ENCODE measurements around the gene LYRM1. TPM values are rescaled to one million over a fixed set of nuclear protein-coding genes. Genes with fewer than 3 reads are reported as not detected.

LYRM1 gene
- total and polyA plus RNA-seq, 2 experiments from 2014 or later = 18.7 to 24.8 TPM

DNA sequence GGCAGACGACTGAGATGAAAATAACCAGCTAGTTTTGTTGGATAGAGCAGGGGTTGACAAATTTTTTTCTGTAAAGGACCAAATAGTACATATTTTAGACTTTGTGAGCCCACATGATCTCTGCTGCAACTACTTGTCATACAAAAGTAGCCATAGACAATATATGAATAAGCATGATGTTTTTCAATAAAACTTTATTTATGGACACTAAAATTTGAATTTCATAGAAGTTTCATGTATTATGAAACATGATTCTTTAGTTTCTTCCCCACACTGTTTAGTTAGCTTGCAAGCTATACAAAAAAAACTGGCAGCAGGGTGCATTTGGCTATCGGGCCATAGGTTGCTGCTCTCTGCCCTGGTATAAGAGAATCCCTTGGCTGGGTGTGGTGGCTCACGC is 56.6 kb downstream of the LYRM1 start:
- Histone ChIP-seq H3K79me2 (replicated peaks; ENCODE audit: insufficient read depth) (no peaks in the 10 kb centered on the region), H3K4me3 (no peak overlapping the region), H4K20me1 (replicated peaks; ENCODE audit: insufficient read depth) (no peaks in the 10 kb centered on the region), H3K36me3 (ENCODE audit: insufficient read depth) (no peaks in the 10 kb centered on the region), H3K4me1 (ENCODE audit: insufficient read depth) (no peaks in the 10 kb centered on the region; the same call in 1 of the 2 replicates), H3F3A (replicated peaks; ENCODE audit: low read depth) (no peaks in the 10 kb centered on the region), H2AFZ (peak overlapping the region; percentile 47; the same call in 1 of the 2 replicates), H3K4me2 (no peak overlapping the region), H3K27ac (ENCODE audit: low read depth) (no peak overlapping the region), H3K27me3 (ENCODE audit: insufficient read depth) (no peaks in the 10 kb centered on the region), H3K9me2 (ENCODE audit: insufficient read depth) (no peaks in the 10 kb centered on the region)
- DNase-seq (ENCODE audit: low spot score) (no peak), ATAC-seq (no peak)
- Mint-ChIP-seq H3K9me3 (no peaks in the 10 kb centered on the region; the same call in 2 of the 3 replicates), H3K36me3 (ENCODE audit: low read depth) (no peaks in the 10 kb centered on the region), H3K27me3 (ENCODE audit: insufficient read depth, low read depth, poor library complexity) (peaks cover 2% of the 10 kb centered on the region), H3K27ac (no peak overlapping the region), H3K4me3 (no peak overlapping the region), H3K4me1 (peaks cover 3% of the 10 kb centered on the region; the same call in 2 of the 3 replicates)
- no peak for TF ChIP-seq EZH2 (IDR thresholded peaks at IDR 0.05; ENCODE audit: low read depth, unreplicated experiment)
- no peak for TF ChIP-seq JUNB (IDR thresholded peaks at IDR 0.05; ENCODE audit: unreplicated experiment)
- TF ChIP-seq ZNF331 (CRISPR knock-in tag; IDR thresholded peaks at IDR 0.05; ENCODE audit: low read depth) = no peak
- TF ChIP-seq STAT1 (IDR thresholded peaks at IDR 0.05; ENCODE audit: unreplicated experiment) = no peak
- TF ChIP-seq POLR2AphosphoS5 (IDR thresholded peaks at IDR 0.05; ENCODE audit: low read depth) = no peak
- no peak for TF ChIP-seq CTCF (conservative IDR thresholded peaks at IDR 0.05; ENCODE audit: low read depth in 2 of 2)
- no peak for TF ChIP-seq ZNF114 (CRISPR knock-in tag; IDR thresholded peaks at IDR 0.05)

- H3K27ac Mint-ChIP-seq = no peak overlapping the region
- no peak for ATAC-seq
- TF ChIP-seq ZNF331 (CRISPR knock-in tag; IDR thresholded peaks at IDR 0.05; ENCODE audit: low read depth) (no peak), EZH2 (IDR thresholded peaks at IDR 0.05; ENCODE audit: low read depth, unreplicated experiment) (no peak), EZH2phosphoT487 (IDR thresholded peaks at IDR 0.05; ENCODE audit: unreplicated experiment) (no peak), CREB1 (CRISPR knock-in tag; IDR thresholded peaks at IDR 0.05; ENCODE audit: low read depth) (no peak), POLR2AphosphoS5 (IDR thresholded peaks at IDR 0.05; ENCODE audit: low read depth) (no peak), STAT1 (IDR thresholded peaks at IDR 0.05; ENCODE audit: unreplicated experiment) (no peak), CTCF (conservative IDR thresholded peaks at IDR 0.05; ENCODE audit: low read depth in 2 of 2) (no peak), ZNF114 (CRISPR knock-in tag; IDR thresholded peaks at IDR 0.05) (no peak), JUNB (IDR thresholded peaks at IDR 0.05; ENCODE audit: unreplicated experiment) (no peak)
- TF ChIP-seq, protein P1, sequence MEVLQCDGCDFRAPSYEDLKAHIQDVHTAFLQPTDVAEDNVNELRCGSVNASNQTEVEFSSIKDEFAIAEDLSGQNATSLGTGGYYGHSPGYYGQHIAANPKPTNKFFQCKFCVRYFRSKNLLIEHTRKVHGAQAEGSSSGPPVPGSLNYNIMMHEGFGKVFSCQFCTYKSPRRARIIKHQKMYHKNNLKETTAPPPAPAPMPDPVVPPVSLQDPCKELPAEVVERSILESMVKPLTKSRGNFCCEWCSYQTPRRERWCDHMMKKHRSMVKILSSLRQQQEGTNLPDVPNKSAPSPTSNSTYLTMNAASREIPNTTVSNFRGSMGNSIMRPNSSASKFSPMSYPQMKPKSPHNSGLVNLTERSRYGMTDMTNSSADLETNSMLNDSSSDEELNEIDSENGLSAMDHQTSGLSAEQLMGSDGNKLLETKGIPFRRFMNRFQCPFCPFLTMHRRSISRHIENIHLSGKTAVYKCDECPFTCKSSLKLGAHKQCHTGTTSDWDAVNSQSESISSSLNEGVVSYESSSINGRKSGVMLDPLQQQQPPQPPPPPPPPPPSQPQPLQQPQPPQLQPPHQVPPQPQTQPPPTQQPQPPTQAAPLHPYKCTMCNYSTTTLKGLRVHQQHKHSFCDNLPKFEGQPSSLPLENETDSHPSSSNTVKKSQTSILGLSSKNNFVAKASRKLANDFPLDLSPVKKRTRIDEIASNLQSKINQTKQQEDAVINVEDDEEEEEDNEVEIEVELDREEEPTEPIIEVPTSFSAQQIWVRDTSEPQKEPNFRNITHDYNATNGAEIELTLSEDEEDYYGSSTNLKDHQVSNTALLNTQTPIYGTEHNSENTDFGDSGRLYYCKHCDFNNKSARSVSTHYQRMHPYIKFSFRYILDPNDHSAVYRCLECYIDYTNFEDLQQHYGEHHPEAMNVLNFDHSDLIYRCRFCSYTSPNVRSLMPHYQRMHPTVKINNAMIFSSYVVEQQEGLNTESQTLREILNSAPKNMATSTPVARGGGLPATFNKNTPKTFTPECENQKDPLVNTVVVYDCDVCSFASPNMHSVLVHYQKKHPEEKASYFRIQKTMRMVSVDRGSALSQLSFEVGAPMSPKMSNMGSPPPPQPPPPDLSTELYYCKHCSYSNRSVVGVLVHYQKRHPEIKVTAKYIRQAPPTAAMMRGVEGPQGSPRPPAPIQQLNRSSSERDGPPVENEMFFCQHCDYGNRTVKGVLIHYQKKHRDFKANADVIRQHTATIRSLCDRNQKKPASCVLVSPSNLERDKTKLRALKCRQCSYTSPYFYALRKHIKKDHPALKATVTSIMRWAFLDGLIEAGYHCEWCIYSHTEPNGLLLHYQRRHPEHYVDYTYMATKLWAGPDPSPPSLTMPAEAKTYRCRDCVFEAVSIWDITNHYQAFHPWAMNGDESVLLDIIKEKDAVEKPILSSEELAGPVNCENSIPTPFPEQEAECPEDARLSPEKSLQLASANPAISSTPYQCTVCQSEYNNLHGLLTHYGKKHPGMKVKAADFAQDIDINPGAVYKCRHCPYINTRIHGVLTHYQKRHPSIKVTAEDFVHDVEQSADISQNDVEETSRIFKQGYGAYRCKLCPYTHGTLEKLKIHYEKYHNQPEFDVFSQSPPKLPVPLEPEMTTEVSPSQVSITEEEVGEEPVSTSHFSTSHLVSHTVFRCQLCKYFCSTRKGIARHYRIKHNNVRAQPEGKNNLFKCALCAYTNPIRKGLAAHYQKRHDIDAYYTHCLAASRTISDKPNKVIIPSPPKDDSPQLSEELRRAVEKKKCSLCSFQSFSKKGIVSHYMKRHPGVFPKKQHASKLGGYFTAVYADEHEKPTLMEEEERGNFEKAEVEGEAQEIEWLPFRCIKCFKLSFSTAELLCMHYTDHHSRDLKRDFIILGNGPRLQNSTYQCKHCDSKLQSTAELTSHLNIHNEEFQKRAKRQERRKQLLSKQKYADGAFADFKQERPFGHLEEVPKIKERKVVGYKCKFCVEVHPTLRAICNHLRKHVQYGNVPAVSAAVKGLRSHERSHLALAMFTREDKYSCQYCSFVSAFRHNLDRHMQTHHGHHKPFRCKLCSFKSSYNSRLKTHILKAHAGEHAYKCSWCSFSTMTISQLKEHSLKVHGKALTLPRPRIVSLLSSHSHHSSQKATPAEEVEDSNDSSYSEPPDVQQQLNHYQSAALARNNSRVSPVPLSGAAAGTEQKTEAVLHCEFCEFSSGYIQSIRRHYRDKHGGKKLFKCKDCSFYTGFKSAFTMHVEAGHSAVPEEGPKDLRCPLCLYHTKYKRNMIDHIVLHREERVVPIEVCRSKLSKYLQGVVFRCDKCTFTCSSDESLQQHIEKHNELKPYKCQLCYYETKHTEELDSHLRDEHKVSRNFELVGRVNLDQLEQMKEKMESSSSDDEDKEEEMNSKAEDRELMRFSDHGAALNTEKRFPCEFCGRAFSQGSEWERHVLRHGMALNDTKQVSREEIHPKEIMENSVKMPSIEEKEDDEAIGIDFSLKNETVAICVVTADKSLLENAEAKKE (CRISPR knock-in tag; IDR thresholded peaks at IDR 0.05) = no peak
These were observed 60.3 kb downstream of the LYRM1 start for GRCh38 chr16:20960899-20961298.

More at GRCh38 chr16:20960899-20961298, 60.3 kb downstream of the LYRM1 start:
- Histone ChIP-seq H3F3A (replicated peaks; ENCODE audit: low read depth) (no peaks in the 10 kb centered on the region), H3K9me2 (ENCODE audit: insufficient read depth) (0 out of 2 replicates have a peak, but pooled peaks cover 4% of the 10 kb centered on the region), H3K27ac (ENCODE audit: low read depth) (no peak overlapping the region), H2AFZ (no peak overlapping the region), H3K4me3 (no peak overlapping the region), H4K20me1 (replicated peaks; ENCODE audit: insufficient read depth) (no peaks in the 10 kb centered on the region), H3K79me2 (replicated peaks; ENCODE audit: insufficient read depth) (no peaks in the 10 kb centered on the region), H3K27me3 (ENCODE audit: insufficient read depth) (no peaks in the 10 kb centered on the region), H3K4me1 (ENCODE audit: insufficient read depth) (no peaks in the 10 kb centered on the region; the same call in 1 of the 2 replicates), H3K4me2 (no peak overlapping the region), H3K36me3 (ENCODE audit: insufficient read depth) (no peaks in the 10 kb centered on the region; the same call in 1 of the 2 replicates)
- Mint-ChIP-seq H3K4me1 (no peaks in the 10 kb centered on the region), H3K36me3 (ENCODE audit: low read depth) (no peaks in the 10 kb centered on the region), H3K27me3 (ENCODE audit: insufficient read depth, low read depth, poor library complexity) (no peaks in the 10 kb centered on the region), H3K9me3 (no peaks in the 10 kb centered on the region), H3K4me3 (no peak overlapping the region)
- no peak for DNase-seq (ENCODE audit: low spot score)
